Right atrium auricular region (tissue), 2 donors: ENCODE results near the gene RMI1. TPM values are rescaled to one million over a fixed set of nuclear protein-coding genes. Genes with fewer than 3 reads are reported as not detected.
"Not testable (repeated sequence)": the region's sequence is repeated elsewhere in the genome, so short reads cannot be mapped to it uniquely, and the experiment has no call there.

ENCODE experiments used
- DNase-seq: peaks from one replicate; pipeline ENCODE4 v3.0.0-alpha.2; 2019; ENCODE audit warnings: low spot score
- H3K27ac ChIP-seq, 2 donors: fragments of 200-600 bp; sonication (generic); 1 replicate in 1 of 2; 2 replicates in 1 of 2; pipeline ENCODE4 v1.5.1; 2016 to 2019
- H3K27me3 ChIP-seq, 2 donors: fragments of 200-600 bp; sonication (generic); one replicate each; pipeline versions ENCODE4 v1.5.1 to v1.6.0; 2017 to 2019
- H3K36me3 ChIP-seq: fragments of 200-600 bp; sonication (generic); one replicate; pipeline ENCODE4 v1.5.1; 2016
- H3K4me1 ChIP-seq, 2 donors: fragments of 200-600 bp; sonication (generic); one replicate each; pipeline versions ENCODE4 v1.5.1 to v1.6.0; 2017 to 2019
- H3K4me3 ChIP-seq, 2 donors: fragments of 200-600 bp; sonication (generic); 1 replicate in 1 of 2; 2 replicates in 1 of 2; pipeline ENCODE4 v1.5.1; 2017 to 2019; ENCODE audit warnings: mild to moderate bottlenecking in 1 of 2, moderate library complexity in 1 of 2
- H3K9me3 ChIP-seq, 2 donors: fragments of 200-600 bp; sonication (generic); one replicate each; pipeline ENCODE4 v1.5.1; 2019
- CTCF ChIP-seq, 2 donors: fragments of 200-600 bp; sonication (generic); IDR thresholded peaks; one replicate each; pipeline ENCODE4 v1.5.1; 2019; ENCODE audit warnings: antibody characterized with exemption in 2 of 2
- microRNA-seq, 2 donors: library from miRNA; unstranded; fragments of <30 nt; microRNA quantifications; one replicate each; pipeline ENCODE4, GENCODE V29; 2016 to 2017; ENCODE audit warnings: borderline number of aligned reads in 2 of 2, borderline replicate concordance in 1 of 2
- total RNA-seq, 2 donors: library from RNA; depleted of rRNA; stranded (reverse); fragments of >200 nt; gene quantifications; one replicate each; pipeline ENCODE4 v1.1.0, GENCODE V29; 2016

The RMI1 gene
- total RNA-seq, 2 donors from 2014 or later, result 2.1 to 3.1 TPM

- no peak for DNase-seq
These were observed 43.5 kb downstream of the RMI1 start for GRCh38 chr9:84024041-84024575.

GRCh38 chr9:84027201-84027600 is 46.6 kb downstream of the RMI1 start:
- no peak for TF ChIP-seq CTCF (IDR thresholded peaks at IDR 0.05)
- Histone ChIP-seq H3K4me3 (no peak overlapping the region), H3K27ac (no peak overlapping the region), H3K27me3 (no peaks in the 10 kb centered on the region), H3K9me3 (no peaks in the 10 kb centered on the region), H3K36me3 (no peaks in the 10 kb centered on the region), H3K4me1 (no peaks in the 10 kb centered on the region)
- no peak for DNase-seq

More at GRCh38 chr9:84024041-84024575, 43.5 kb downstream of the RMI1 start:
- Histone ChIP-seq H3K27ac (no peak overlapping the region), H3K36me3 (no peaks in the 10 kb centered on the region), H3K4me1 (no peaks in the 10 kb centered on the region), H3K9me3 (no peaks in the 10 kb centered on the region), H3K4me3 (no peak overlapping the region), H3K27me3 (no peaks in the 10 kb centered on the region)
- no peak for TF ChIP-seq CTCF (IDR thresholded peaks at IDR 0.05)

GRCh38 chr9:84031534-84031933 is 50.9 kb downstream of the RMI1 start:
- Histone ChIP-seq H3K36me3 (no peaks in the 10 kb centered on the region), H3K9me3 (no peaks in the 10 kb centered on the region), H3K27me3 (no peaks in the 10 kb centered on the region), H3K4me1 (no peaks in the 10 kb centered on the region), H3K4me3 (no peak overlapping the region), H3K27ac (no peak overlapping the region)
- DNase-seq, result no peak
- no peak for TF ChIP-seq CTCF (IDR thresholded peaks at IDR 0.05)

GRCh38 chr9:84041857-84042256 is 61.3 kb downstream of the RMI1 start:
- not testable (repeated sequence) for H3K27me3 ChIP-seq, H3K4me3 ChIP-seq, H3K36me3 ChIP-seq, DNase-seq, H3K9me3 ChIP-seq, H3K27ac ChIP-seq, H3K4me1 ChIP-seq

- no peaks in the 10 kb centered on the region for H3K27me3 ChIP-seq
- no peaks in the 10 kb centered on the region for H3K4me1 ChIP-seq
- TF ChIP-seq CTCF (IDR thresholded peaks at IDR 0.05), result no peak
- no peaks in the 10 kb centered on the region for H3K36me3 ChIP-seq
- H3K4me3 ChIP-seq, result no peak overlapping the region
- peaks cover 0 to 9% of the 10 kb centered on the region in 2 donors for H3K9me3 ChIP-seq
- DNase-seq, result no peak
- no peak overlapping the region for H3K27ac ChIP-seq
These were observed 65.0 kb downstream of the RMI1 start for GRCh38 chr9:84045481-84046097.

Small RNAs within 50 kb of the gene (microRNA-seq; reads per million reads assigned to microRNA genes)
- 47.5 to 48.1 reads per million in 2 donors for gene MIR7-1

Other genes starting within 250 kb of the RMI1 start
- 10 to 100 TPM in 1 of 2 donors, 1 to 10 TPM in 1; 9.6 to 12.5 TPM for gene GKAP1, start 163.0 kb upstream of the RMI1 start, total RNA-seq
- 1 to 10 TPM; 4.3 to 4.6 TPM for gene KIF27, start 59.4 kb upstream of the RMI1 start, total RNA-seq
- 100 to 1,000 TPM; 273 to 345 TPM for gene HNRNPK, start 590 bp upstream of the RMI1 start, total RNA-seq